GM19452 (cell line): Measurements from ENCODE around the gene GGT5.
"Not testable (repeated sequence)": the region's sequence is repeated elsewhere in the genome, so short reads cannot be mapped to it uniquely, and the experiment has no call there.

Experiments
- ATAC-seq: cut with Tn5 transposase; IDR thresholded peaks from one replicate; pipeline ENCODE4 v1.9.1; 2021; ENCODE audit not compliant: unreplicated experiment

The GGT5 gene

GRCh38 chr22:24185001-24185500, 59.8 kb downstream of the GGT5 start:
- ATAC-seq, result no peak

- ATAC-seq, result no peak
Measured at GRCh38 chr22:24184057-24184798, 60.7 kb downstream of the GGT5 start.

DNA sequence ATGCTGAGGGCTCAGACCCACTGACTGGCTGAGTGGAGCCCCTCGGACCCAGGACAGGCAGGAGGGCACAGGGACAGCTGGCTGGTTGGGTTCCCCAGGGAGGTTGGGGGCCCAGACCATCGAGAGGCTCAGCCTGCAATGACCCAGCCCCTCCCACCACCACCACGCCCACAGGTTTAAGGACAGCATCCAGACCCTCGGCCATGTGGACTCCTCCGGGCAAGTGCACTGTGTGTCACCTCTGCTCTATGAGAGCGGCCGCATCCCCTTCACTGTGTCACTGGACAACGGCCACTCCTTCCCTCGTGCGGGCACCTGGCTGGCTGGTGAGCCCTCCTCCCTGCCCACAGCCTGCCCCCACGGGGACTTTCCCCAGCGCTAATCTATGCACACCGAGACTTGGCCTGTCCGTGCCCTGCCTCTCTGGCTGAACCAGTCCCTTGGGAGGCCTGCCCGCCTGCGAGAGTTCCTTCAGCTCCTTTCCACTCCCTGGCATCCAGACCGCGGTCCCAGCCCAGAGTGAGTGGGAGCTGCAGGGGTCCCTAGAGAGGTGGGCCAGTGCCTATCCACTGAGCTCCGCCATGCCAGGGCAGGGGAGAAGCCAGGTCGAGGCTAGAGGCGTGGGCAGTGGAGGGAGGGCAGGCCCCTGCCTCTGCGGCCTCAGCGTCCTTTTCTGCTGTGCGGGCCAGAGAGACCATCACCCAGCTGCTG, 61.4 kb downstream of the GGT5 start:
- ATAC-seq, result no peak

- ATAC-seq, result not testable (repeated sequence)
Measured at GRCh38 chr22:24182900-24183246, 62.0 kb downstream of the GGT5 start.

DNA sequence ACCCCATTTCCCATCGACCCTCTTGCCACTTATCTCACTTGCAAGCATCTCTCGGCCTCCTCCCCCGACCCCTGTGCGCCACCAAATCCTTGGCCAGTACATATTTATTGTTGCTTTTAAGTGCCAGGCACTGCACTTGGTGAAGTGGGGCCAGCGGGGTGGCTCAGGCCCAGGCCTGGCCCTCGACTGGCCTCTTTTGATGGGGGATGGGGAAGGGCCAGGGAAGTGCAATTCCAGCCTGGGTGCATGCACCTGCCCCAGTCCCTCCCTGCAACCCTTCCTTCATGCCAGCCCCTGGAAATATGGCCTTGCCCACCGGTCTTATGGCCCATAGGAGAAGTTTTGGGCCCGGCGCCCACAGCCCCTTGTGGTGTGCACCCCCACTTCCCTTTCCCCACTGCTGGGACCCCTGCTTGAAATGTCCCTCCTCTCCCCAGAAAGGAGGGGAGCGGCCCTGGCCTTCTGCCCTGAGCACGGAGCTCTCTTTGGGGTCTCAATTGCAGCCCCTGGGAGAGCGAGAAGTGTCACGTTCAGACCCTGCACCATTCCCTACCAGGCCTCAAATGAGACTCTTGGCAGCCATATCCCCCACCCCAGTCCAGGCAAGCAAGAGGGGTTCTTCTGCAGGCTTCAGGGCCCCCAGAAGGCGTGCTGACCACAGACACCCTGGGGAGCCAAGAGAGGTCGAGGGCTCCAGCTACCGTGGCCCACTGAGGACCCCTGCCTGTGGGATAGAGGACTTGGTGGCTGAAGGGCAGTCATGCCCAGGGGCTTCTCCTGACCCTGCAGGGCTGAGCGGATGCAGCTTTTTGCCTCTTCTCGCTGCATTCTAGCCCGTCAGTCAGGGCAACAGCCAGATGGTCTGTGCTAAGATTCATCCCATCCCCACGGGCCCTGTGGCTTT, 62.6 kb downstream of the GGT5 start:
- ATAC-seq, result no peak

DNA sequence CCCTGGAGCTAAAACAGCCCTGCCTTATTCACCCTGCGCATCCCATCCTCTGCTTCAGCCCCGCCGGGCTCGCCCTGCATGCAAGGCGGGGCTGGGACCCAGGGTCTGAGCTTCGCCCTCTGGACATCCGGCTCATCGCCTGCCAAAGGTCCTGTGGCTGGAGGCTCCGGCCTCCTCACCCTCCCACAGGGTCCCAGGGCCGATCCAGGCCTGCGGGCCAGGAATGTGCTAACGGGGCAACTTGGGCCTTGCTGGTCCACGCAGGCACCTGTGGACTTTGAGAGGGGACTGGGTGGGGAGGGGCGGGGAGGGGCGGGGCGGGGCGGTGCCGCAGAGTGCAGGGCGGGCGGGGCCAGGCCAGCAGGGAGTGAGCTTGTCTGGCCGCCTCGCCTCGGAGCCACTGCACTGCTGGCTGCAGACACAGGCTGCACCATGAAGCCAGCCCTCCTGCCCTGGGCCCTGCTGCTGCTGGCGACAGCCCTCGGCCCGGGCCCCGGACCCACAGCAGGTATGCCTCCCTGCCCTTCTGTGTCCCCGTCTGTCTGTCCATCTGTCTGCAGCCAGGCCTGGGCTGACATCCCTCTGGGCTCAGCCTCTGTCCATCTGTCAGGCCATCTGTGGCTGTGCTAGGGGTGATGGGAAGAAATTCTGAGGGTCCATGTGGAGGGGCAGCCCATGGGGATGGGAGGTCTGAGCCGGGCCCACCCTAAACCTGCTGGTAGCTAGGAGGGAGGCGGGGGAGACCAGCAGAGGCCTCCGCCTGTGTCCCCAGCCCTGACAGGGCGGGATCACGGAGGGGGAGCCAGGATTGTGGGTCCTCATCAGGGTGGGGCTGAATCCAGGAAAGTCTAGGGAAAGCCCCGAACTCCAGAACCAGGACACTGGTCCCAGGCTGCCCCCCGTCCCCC, 63.5 kb downstream of the GGT5 start, which contains the start of gene SUSD2:
Gene SUSD2, plus strand, starts transcription at position 400 of the 908 bp plus-strand sequence. Its CDS starts 33 bp downstream, at position 433.
- no peak for ATAC-seq

- ATAC-seq, result no peak
Measured at GRCh38 chr22:24180316-24181087, 64.4 kb downstream of the GGT5 start.

DNA sequence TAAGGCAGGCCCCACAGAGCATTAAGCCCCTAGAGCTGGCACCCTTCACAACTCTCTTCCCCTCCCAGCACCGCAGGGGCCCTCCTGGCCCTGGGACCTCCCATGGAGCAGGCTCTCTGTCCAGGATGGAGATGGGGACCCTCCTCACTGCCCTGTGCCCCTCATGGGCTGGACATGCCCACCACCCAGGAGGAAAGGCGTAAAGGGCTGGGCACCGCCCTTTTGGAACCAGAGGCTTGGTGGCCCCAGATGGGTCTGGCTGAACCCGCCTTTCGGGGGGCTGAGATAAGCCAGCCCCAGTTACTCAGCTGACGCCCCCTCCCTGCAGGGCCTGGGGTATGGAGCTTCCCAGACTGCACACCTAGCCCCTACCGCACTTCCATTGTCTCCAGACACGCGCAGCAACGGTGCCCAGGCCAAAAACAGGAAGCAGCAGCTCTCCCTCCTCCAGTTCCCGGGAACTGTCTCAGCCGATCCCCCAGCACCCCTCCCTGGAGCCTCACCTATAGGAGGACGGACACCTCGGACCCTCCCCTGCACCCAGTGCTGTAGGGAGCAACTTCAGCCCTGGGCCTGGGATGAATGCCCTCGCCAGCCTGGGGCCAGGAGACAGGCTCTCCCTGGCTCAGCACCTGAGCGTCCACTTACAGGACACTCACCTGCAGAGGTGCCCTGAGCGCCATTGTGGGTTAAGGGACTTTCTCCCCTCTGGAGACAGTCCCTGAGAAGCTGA, 65.2 kb downstream of the GGT5 start:
- no peak for ATAC-seq

DNA sequence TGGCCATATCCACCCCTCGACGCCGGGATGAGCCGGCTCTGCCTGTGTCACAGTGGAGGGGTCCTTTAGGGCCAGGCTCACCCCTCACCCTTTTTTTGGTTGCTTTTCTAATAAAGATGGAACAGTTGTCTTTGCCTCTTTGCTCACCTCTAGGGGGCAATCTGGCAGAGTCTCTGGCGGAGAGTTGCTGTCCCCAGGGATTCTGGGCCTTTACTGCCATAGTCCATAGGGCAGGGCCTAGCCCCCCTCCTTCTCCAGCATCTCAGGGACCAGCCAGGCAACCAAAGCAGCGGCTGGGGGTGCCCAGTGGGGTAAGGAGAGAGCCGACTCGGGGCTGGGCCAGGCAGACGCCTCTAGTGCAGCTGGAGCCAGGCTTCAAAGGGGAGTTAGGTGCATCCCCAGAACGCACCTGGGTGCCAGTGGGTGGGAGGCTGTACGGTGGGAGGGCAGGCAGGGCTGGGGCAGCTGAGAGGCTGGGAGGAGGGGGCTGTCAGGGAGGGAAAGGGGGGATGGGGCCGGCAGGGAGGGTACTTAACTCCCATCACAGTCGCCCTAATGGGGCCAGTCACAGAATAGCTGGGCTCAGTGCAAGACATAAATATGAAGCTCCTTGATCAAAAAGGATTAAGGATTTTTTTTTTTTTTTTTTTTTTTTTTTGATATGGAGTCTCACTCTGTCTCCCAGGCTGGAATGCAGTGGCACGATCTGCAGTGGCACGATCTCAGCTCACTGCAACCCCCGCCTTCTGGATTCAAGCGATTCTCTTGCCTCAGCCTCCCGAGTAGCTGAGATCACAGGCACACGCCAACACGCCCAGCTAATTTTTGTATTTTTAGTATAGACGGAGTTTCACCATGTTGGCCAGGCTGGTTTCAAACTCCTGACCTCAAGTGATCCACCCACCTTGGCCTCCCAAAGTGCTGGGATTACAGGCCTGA, 66.1 kb downstream of the GGT5 start:
- no peak for ATAC-seq

DNA sequence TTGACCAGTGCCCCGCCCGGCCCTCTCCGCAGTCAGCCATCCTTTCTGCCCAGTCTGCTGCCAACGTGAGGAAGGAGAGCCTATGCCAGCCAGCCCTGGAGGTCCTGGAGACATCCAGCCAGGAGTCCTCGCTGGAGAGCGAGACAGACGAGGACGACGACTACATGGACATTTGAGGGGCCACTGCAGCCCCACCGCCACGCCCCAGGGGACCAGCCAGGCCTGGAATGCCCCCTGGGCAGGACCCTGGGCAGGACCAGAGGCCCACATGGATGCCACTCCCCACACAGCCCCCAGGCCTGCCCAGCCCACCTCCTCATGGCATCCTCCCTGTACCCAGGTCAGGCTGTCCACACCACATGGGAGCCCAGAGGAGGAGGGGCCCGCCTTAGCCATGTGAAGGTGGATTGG, 66.9 kb downstream of the GGT5 start:
- no peak for ATAC-seq

DNA sequence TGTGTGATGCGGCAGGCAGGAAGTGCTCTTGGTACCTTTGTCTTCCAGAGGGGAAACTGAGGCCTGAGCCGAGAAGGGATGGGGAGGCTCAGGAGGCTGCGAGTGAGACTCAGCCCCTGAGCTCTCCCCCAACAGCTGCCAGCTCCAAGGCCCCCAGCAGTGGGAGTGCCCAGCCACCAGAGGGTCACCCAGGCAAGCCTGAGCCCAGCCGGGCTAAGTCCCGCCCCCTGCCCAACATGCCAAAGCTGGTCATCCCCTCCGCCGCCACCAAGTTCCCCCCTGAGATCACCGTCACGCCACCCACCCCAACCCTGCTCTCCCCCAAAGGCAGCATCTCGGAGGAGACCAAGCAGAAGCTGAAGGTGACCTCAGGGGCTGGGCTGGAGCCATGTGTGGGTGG, 67.4 kb downstream of the GGT5 start:
- ATAC-seq, result no peak

DNA sequence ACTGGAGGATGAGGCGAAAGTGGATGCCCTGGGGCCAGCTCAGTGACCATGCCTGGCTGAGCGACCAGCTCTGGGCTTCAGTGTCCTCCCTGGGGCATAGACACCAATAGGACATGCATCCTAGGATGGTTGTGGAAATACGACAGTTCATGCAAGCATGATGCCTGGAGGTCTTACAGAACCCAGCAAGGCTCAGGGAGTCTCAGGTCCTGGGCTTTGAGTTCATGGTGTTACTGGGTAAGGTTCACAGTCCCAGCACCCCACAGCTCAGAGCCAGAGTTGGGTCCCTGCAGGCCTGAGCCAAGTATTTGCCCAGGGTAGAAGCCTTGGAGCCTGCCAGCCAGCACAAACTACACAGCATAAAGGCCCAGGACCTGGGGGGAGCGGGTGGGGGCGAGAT, 67.8 kb downstream of the GGT5 start:
- no peak for ATAC-seq

DNA sequence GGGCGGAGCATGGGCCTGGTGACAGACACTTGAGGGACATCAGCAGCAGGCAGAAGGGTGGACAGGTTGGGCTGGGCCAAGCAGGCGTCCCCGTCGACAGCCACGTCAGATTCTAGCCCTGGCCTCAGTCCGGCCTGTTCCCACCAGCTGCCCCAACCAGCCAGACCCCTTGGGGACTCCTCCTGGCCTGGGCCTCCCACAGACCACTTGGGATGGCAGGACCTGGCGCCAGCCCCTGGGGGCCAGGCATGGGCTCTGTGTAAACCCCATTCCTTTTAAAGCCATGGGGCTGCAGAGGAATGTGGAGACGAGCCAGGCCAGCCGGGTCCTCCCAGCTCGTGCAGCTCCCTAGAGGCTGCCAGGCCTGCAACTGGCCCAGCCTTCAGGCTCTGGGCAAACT, 68.3 kb downstream of the GGT5 start:
- ATAC-seq, result no peak

DNA sequence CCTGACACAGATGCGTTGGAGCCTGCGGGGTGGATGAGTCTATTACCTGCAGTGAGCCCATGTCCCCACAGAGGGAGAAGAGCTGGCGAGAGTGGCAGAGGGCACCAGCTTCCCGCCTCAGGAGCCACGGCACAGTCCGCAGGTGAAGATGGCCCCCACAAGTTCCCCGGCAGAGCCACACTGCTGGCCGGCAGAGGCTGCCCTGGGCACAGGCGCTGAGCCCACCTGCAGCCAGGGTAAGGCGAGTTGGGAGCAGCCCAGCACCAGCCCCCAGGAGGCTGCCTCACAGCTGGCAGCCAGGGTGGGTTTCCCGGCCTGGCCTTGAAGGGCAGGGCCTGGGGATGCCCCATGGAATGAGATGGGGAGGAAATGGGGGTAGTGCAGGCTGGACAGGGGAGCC, 68.8 kb downstream of the GGT5 start:
- no peak for ATAC-seq

- ATAC-seq, result no peak
Measured at GRCh38 chr22:24175160-24175808, 69.6 kb downstream of the GGT5 start.

GRCh38 chr22:24171822-24172221, 73.1 kb downstream of the GGT5 start:
- no peak for ATAC-seq

DNA sequence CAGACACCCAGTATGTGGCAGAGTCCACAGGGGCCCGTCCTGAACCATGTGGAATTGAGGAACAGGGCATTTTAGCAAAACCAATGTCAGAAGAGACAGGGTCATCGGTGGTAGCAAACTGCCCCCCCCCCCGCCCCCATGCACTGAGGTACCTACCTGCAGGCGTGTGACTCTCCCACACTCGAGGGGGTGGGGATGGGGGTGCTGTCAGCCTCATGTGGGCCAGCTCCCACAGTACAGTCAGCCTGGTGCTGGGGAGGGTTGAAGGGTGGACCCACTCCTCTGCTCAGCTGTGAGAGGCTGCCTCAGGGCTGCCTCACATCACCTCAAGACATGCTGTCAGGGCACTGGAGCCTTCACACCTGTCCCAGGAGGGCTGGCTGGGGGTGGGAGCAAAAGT, 74.2 kb downstream of the GGT5 start:
- ATAC-seq, result no peak
